HG03139 (cell line): Measurements from ENCODE around the gene TMEM11.

ENCODE experiments used
- ATAC-seq: cut with Tn5 transposase; IDR thresholded peaks from one replicate; pipeline ENCODE4 v1.9.1; 2021; ENCODE audit not compliant: unreplicated experiment

The TMEM11 gene

DNA sequence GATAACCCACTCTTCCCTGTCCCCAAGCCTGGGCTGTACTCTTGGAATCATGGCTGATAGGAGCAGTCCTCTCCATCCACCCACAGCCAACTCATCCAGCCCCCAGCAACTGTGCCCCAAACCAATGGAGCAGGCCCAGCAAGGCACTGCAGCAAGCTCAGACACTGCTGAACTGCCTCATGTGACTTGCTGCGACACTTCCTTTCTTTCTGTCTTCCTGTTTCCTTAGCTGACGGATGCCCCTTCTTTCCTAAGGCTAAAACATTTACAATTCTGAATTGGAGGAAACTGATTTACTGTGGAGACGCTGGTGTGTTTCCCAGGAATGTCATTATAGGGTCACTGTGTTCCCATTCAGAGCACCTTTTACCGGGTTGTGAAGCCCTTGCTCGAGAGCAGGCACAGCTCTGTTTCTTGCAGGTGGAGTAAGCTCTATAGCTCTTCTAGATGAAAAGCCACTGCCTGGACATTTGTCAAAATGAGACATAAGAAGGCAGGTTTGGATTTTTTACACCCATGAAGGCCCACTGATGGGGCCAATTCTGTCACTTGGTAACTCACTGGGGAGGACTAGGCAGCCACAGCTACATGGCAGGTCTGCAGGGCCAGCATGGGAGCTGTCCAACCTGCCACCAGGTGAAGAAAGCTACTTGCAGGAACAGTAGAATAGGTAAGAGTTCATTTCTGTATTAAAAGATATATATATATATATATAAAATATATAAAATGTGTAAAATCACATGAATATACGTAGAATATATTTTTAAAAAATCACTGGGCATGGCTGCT lies 27.4 kb downstream of the TMEM11 start:
- ATAC-seq = no peak

GRCh38 chr17:21185061-21185460 lies 28.9 kb downstream of the TMEM11 start:
- ATAC-seq = no peak

- ATAC-seq = no peak
Observed at GRCh38 chr17:21184570-21184969, 29.4 kb downstream of the TMEM11 start.

GRCh38 chr17:21183468-21183867 lies 30.5 kb downstream of the TMEM11 start:
- no peak for ATAC-seq

- no peak for ATAC-seq
Observed at GRCh38 chr17:21177854-21178600, 35.9 kb downstream of the TMEM11 start.

GRCh38 chr17:21177401-21177800 lies 36.6 kb downstream of the TMEM11 start:
- no peak for ATAC-seq

DNA sequence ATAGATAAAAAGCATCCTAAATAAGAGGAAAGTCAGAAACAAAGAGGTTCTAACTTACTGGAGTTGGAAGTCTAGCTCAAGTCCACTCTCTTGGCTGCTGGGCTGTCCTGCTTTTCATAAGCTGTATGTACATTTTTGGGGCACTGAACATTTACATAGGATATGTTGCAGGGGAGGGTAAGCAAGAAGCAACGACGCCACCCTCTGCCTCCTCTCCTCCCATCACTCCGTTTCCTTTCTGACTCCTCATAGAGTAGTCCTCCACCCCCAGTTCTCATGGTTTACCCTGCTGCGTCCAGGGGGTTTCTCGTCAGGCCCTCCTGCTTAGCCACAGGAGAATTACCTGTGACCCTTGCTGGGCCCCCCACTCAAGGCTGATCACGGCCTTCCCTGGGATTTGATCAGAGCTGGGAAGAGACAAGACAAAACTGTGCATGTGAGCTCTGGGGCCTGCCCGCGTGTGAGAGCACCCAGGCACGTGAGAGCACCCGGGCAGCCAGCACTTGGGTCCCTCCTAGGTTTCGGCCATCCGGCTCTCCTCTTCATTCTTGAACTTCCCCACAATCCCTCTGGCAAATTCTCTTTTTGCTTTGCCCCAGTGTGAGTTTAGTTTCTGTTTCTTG lies 37.1 kb downstream of the TMEM11 start:
- no peak for ATAC-seq

DNA sequence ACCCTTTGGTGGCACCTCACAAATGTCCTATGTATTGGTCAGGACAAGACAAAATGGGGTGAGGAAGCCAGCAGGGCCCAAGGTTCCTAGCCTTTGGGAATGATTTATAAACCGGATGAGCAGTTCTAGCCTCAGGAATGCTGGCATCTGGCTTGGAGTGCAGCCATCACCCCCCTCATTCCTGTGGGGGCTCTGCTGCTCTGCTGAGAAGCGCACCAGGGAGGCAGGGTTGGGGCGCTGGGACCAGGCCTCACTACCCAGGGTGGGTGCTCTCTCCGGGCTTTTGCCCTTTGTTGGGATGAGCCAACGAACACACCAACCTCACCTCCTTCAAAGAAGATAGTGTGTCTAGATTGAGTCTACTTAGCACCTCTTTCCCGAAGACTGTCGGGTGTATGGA lies 39.2 kb downstream of the TMEM11 start:
- no peak for ATAC-seq

- no peak for ATAC-seq
Observed at GRCh38 chr17:21174186-21174585, 39.8 kb downstream of the TMEM11 start.

DNA sequence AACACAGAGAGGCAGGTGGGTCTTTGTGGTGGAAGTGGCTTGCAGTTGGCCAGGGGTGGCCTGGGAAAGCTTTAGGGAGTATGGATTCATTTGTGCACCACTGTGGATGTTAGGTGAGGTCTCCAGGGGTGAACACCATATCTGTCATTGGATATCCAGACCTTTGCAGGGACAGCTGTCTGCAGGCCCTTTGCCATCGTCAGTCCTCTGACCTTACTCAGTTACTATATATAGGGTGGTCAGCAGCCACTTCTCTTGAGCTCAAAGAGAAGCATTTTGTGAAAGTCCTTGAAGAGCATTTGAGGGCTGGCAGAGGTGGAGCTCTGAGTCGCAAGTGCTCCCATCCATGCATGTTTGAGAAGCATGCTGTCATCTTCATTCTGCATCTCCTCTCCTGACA lies 40.4 kb downstream of the TMEM11 start:
- ATAC-seq = no peak

- ATAC-seq = no peak
Observed at GRCh38 chr17:21172846-21173245, 41.1 kb downstream of the TMEM11 start.

GRCh38 chr17:21171970-21172510 lies 41.9 kb downstream of the TMEM11 start:
- no peak for ATAC-seq

DNA sequence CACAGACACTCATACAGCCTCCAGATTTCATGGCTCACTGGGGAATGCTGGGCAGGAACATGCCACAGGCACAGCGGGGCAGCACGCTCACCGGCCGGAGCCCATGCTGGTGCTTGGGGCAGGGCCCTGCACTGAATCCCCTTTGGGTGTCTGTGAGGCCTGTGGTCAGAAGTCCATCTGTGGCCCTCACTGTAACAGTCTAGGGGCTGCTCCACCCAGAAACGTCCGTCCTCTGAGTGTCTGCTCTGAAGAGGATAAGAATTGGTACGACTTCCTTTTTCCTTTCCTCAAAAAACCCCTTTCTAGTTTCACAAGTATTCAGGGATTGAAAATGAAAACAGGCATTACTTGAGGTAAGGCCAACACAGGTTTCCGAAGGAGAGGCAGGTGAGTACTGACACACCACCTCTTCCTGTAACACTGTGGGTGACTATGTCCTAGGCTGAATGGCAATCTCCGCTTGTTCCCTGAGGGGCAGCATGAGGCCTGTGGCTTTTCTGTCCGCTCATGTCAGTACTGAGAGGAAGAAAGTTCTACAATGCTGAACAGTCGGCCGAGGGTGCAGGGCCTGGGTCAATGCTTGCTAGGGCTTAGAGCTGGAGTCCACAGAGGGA lies 42.5 kb downstream of the TMEM11 start:
- peak; percentile 64 for ATAC-seq

GRCh38 chr17:21170809-21171208 lies 43.2 kb downstream of the TMEM11 start:
- ATAC-seq = no peak

GRCh38 chr17:21169496-21169895 lies 44.5 kb downstream of the TMEM11 start:
- no peak for ATAC-seq

DNA sequence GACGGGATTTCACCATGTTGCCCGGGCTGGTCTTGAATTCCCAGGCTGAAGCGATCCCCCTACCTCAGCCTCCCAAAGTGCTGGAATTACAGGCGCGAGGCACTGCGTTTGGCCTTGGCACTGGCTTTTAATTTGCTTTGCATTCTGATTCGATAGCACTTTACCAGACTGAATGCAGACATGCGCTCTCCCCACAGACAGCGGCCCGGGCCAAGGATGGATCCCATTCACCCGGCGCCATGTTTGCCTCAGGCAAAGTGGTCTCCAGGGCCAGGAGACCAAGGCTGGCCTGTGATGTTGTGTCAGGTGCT lies 45.5 kb downstream of the TMEM11 start:
- no peak for ATAC-seq

DNA sequence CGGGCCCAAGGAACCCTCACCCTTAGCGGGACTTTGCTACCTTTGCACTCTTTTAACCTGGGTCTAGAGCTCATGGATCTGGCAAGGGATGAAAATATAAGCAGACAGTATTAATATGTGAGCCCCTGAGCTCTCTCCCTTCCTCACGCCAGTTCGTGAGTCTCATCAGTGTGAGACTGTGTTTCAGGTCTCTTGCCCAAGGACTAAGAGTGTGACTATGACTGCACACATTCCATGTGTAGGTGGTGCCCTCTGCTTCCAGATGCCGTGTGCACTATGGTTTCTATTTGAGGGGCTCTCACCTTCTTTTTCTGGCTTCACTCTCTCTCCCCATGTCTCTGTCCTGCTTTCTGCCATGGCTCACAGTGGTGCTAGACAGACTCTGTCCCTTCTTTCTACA lies 46.7 kb downstream of the TMEM11 start:
- no peak for ATAC-seq

- ATAC-seq = no peak
Observed at GRCh38 chr17:21166595-21167210, 47.3 kb downstream of the TMEM11 start.

DNA sequence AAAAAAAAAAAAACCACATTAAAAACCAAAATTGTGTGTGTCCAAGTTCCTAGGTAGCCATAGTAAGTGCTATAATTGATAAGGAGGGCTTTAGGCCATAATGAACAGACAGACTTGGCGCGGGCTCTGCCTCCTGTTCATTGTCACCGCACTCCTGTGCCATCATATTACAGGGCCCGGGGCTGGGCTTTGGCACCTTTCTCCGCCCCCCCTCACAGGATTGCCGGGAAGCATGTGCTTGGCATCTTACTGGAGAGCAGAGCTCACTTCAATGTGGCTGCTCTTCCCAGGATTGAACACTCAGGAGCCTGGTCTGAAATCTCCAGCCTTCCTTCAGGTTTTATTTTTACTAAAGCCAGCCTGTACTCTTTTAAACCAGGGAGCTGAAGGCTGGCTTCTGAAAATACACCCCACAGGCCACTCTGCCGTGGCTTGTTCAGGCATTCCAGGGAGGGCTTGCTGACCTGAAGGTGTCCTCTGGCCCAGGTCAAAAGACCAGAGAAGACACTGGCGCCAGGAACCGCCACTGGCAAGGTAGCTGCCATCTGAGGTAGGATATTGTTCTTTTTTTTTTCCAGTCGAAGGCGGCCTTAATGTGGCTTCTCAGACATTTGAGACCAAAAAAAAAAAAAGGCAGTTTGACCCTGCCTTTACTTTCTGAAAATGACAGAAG lies 47.9 kb downstream of the TMEM11 start:
- no peak for ATAC-seq

- ATAC-seq = no peak
Observed at GRCh38 chr17:21164620-21165019, 49.3 kb downstream of the TMEM11 start.
